ENCODE measurements around the gene GAN.

GAN gene

DNA sequence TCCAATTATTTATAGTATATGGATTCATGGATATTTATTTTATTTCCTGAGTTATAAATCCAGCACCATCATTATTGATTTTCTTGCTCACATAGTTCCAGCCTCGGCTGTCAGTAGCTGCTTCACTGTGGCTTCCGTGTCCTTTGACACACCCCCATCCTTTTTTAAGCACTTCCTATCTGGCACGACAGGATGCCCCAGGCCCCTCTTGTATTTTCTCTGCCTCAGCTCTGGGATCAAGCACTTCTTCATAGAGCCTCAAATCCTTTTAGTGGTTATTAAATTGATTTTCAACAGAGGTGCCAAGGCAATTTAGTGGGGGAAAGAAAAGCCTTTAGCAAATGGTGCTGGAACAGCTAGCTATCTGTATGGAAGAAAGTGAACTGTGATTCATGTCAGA lies 59.8 kb downstream of the GAN start:
- H3K36me3 ChIP-seq (ENCODE audit: insufficient read depth, low read length), result peaks cover 27% of the 10 kb centered on the region
- H3K4me3 ChIP-seq (ENCODE audit: low read length), result no peak overlapping the region
- no peaks in the 10 kb centered on the region for H3K9me3 ChIP-seq (ENCODE audit: low read length)
- H3K27me3 ChIP-seq (ENCODE audit: insufficient read depth, low read length), result no peaks in the 10 kb centered on the region
- H3K4me1 ChIP-seq (ENCODE audit: insufficient read depth, low read length), result no peaks in the 10 kb centered on the region
- H2AFZ ChIP-seq (ENCODE audit: low read depth, low read length), result no peak overlapping the region

DNA sequence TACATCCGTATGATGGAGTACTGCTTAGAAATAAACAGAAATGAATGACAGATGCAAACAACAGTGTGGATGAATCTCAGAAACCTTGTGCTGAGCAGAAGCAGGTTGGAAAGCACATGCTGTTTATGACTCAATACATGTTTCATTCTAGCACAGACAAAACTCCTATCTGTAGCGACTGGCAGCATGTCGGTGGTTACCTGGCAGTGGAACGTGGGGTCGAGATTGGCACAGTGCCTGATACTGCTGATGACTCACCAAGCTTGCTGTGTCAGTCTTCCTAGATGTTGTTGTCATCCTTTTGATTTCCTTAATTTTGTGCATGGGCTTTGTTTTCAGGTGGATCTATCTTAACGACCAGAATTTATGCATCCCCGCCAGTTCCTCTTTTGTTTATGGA lies 62.1 kb downstream of the GAN start:
- H3K4me1 ChIP-seq (ENCODE audit: insufficient read depth, low read length), result no peaks in the 10 kb centered on the region
- H3K27me3 ChIP-seq (ENCODE audit: insufficient read depth, low read length), result no peaks in the 10 kb centered on the region
- H3K4me3 ChIP-seq (ENCODE audit: low read length), result no peak overlapping the region
- no peaks in the 10 kb centered on the region for H3K9me3 ChIP-seq (ENCODE audit: low read length)
- no peak overlapping the region for H2AFZ ChIP-seq (ENCODE audit: low read depth, low read length)
- peaks cover 23% of the 10 kb centered on the region for H3K36me3 ChIP-seq (ENCODE audit: insufficient read depth, low read length)

DNA sequence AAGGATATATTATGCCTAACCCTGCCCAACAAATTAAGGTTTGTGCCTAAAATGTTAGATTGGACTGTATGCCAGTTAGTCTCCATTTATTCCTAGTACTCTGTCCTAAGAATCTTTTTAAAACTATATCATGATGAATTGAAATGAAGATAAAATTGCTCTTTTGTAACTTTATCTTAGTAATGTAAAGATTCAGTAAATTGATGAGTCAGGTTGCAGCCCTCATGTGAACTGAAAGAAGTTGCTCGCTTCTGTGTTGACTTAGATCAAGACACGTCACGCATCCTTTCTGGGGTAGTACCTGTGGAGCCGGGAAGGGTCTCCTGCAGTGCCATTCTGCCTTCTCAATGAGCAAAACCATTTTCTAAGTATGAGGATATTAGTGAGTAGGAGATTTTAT lies 63.3 kb downstream of the GAN start:
- H3K36me3 ChIP-seq (ENCODE audit: insufficient read depth, low read length), result peaks cover 19% of the 10 kb centered on the region
- H2AFZ ChIP-seq (ENCODE audit: low read depth, low read length), result no peak overlapping the region
- no peaks in the 10 kb centered on the region for H3K9me3 ChIP-seq (ENCODE audit: low read length)
- H3K27me3 ChIP-seq (ENCODE audit: insufficient read depth, low read length), result no peaks in the 10 kb centered on the region
- H3K4me3 ChIP-seq (ENCODE audit: low read length), result no peak overlapping the region
- no peaks in the 10 kb centered on the region for H3K4me1 ChIP-seq (ENCODE audit: insufficient read depth, low read length)

DNA sequence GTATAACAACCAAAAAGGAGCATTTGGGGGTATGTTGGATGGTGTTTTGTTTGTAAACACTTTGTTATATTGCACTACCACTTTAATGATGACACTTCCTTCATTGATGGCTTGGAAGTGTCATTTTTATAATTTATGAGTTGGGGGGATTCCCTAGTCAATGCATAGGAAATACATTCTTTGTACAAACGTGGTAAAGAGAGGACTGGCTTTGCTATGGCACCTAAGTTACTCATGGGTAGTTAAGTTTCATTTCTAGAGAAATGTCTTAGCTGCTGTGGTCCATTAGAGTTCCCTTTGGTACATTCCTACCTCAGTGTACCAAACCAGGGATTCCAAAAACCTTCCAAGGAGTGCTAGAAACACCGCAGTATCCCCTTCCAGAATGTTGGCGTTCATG lies 66.2 kb downstream of the GAN start:
- H3K27me3 ChIP-seq (ENCODE audit: insufficient read depth, low read length), result no peaks in the 10 kb centered on the region
- peaks cover 19% of the 10 kb centered on the region for H3K36me3 ChIP-seq (ENCODE audit: insufficient read depth, low read length)
- no peak overlapping the region for H2AFZ ChIP-seq (ENCODE audit: low read depth, low read length)
- no peaks in the 10 kb centered on the region for H3K9me3 ChIP-seq (ENCODE audit: low read length)
- no peak overlapping the region for H3K4me3 ChIP-seq (ENCODE audit: low read length)
- H3K4me1 ChIP-seq (ENCODE audit: insufficient read depth, low read length), result peaks cover 21% of the 10 kb centered on the region

DNA sequence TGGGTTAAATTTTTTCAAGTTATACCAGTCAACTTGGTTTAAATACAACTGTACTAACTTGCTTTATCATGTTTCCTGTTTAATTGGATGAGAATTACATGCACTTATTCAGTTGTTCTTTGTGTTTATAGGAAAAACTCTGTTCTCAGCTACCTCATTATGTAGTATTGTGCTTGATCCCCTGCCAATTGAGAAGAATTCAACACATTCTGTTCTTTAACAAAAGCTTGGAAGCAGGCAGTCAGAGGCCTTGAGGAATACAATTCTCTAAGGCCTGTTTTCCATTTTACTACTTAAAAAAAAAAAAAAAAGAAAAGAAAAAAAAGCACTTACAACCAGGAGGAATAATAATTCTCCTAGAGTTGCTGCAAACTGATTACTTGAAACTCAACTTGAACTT lies 69.2 kb downstream of the GAN start:
- H3K36me3 ChIP-seq (ENCODE audit: insufficient read depth, low read length), result peaks cover 4% of the 10 kb centered on the region
- peaks cover 21% of the 10 kb centered on the region for H3K4me1 ChIP-seq (ENCODE audit: insufficient read depth, low read length)
- H3K9me3 ChIP-seq (ENCODE audit: low read length), result no peaks in the 10 kb centered on the region
- no peak overlapping the region for H2AFZ ChIP-seq (ENCODE audit: low read depth, low read length)
- H3K27me3 ChIP-seq (ENCODE audit: insufficient read depth, low read length), result no peaks in the 10 kb centered on the region
- H3K4me3 ChIP-seq (ENCODE audit: low read length), result no peak overlapping the region

DNA sequence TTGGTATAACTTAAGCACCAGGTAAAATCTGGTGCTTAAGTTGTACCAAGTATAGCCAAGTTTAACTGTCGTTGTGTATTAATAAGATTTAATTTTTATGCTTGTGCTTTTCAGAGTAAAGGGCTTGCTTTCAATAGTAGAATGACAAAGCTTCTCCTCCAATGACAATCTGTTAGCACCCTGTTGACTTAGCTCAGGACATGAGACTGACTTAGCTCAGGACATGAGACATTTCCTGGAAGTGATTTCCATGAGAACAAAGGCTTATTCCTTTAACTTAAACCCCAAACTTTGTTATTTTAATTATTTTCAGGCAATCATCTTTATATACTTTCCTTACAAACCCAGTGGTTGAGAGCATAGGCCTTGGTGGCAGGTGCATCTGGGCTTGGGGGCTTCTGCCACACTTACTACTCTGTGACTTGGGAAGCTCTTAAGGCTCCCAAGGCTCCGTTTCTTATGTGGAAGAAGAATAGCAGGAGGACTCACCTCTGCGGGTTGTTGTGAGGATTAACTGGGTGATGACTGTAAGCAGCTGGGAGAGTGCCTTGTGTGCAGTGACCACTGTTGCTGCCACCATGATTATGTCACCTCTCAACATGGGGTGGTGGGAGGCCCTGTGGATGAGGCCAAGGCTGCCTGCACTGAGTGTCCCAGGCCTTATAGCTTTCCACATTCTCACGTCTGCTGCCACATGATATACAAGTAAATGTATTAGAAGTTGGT lies 70.4 kb downstream of the GAN start:
- peaks cover 4% of the 10 kb centered on the region for H3K36me3 ChIP-seq (ENCODE audit: insufficient read depth, low read length)
- no peak overlapping the region for H2AFZ ChIP-seq (ENCODE audit: low read depth, low read length)
- H3K4me3 ChIP-seq (ENCODE audit: low read length), result no peak overlapping the region
- H3K27me3 ChIP-seq (ENCODE audit: insufficient read depth, low read length), result no peaks in the 10 kb centered on the region
- H3K9me3 ChIP-seq (ENCODE audit: low read length), result peaks cover 3% of the 10 kb centered on the region
- H3K4me1 ChIP-seq (ENCODE audit: insufficient read depth, low read length), result peaks cover 21% of the 10 kb centered on the region

DNA sequence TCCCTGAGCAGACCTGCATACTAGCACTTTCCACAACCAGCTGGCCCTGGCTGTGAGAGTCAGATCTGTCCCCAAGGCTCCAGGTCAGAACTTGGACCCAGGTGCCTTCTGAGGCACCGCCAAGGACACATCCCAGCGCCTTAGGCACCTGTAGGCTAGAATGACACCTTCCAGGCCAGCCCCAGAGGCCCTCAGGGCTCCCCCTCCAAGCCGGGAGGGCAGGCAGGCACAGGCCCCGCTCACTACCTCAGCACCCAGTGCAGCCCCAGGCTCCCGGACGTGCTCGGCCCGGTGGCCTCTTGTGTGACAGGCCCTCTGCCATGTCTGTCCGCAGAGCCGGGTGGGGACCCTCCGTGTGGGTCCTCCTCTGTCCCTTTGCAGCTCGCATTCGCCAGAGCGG lies 73.6 kb downstream of the GAN start:
- Histone ChIP-seq H3K27me3 (ENCODE audit: insufficient read depth, low read length) (no peaks in the 10 kb centered on the region), H2AFZ (ENCODE audit: low read depth, low read length) (no peak overlapping the region), H3K4me1 (ENCODE audit: insufficient read depth, low read length) (peaks cover 21% of the 10 kb centered on the region), H3K4me3 (ENCODE audit: low read length) (no peak overlapping the region), H3K9me3 (ENCODE audit: low read length) (peaks cover 4% of the 10 kb centered on the region), H3K36me3 (ENCODE audit: insufficient read depth, low read length) (peaks cover 4% of the 10 kb centered on the region)

DNA sequence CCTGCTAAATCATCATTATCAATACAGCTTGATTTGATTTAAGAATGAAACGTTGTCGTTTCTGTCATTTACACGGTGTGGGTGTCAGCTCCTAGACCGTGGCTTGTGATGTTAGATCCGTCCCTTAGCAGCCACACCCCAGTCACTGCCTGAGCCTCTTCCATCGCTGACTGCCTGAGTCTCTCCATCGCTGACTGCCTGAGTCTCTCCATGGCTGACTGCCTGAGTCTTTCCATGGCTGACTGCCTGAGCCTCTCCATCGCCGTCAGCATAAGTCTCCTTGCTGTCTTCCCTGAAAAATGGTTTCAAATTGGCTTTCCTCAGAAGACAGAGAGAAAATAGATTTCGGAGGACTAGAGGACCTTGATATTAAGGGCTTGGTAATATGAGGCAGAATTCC lies 76.1 kb downstream of the GAN start:
- Histone ChIP-seq H3K9me3 (ENCODE audit: low read length) (peaks cover 6% of the 10 kb centered on the region), H2AFZ (ENCODE audit: low read depth, low read length) (no peak overlapping the region), H3K4me1 (ENCODE audit: insufficient read depth, low read length) (no peaks in the 10 kb centered on the region)

DNA sequence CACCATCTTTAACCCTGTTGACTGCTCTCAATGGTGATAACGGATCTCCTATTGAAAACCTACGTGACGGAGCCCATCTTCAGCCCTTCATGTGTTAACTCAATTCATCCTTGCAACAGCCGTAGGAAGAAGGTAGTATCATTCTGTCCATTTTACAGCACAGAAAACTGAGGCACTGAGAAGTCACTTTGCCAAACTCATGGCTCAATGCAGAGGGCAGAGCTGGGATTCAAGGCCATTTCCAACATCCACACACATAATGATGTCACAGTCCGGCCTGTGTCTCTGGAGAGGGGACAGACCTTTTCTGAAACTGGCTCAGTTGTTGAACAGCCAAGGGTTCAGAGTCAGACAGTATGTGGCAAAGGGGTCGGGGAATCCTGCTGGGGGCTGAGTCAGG lies 77.2 kb downstream of the GAN start:
- H3K4me1 ChIP-seq (ENCODE audit: insufficient read depth, low read length), result no peaks in the 10 kb centered on the region
- H3K4me3 ChIP-seq (ENCODE audit: low read length), result no peak overlapping the region
- no peaks in the 10 kb centered on the region for H3K27me3 ChIP-seq (ENCODE audit: insufficient read depth, low read length)
- H2AFZ ChIP-seq (ENCODE audit: low read depth, low read length), result no peak overlapping the region
- peaks cover 4% of the 10 kb centered on the region for H3K36me3 ChIP-seq (ENCODE audit: insufficient read depth, low read length)
- peaks cover 6% of the 10 kb centered on the region for H3K9me3 ChIP-seq (ENCODE audit: low read length)

More for the DNA sequence above, 76.1 kb downstream of the GAN start:
- peaks cover 4% of the 10 kb centered on the region for H3K36me3 ChIP-seq (ENCODE audit: insufficient read depth, low read length)
- no peak overlapping the region for H3K4me3 ChIP-seq (ENCODE audit: low read length)
- H3K27me3 ChIP-seq (ENCODE audit: insufficient read depth, low read length), result no peaks in the 10 kb centered on the region

DNA sequence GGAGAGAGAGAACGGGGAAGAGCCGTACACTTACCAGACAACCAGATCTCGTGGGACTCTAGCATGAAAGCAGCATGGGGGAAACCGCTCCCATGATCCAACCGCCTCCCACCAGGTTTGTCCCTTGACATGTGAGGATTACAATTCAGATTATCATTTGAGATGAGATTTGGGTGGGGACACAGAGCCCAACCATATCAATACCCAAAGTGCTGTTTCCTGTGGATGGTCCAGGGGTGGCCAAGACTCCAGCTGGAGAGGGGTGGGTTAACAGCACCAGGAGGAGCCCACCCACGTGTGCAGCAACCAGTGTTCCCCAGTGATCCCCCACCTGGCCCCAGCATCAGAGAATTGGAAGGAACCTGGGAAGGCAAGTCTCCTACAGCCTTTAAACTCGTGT lies 79.7 kb downstream of the GAN start:
- Histone ChIP-seq H2AFZ (ENCODE audit: low read depth, low read length) (no peak overlapping the region), H3K4me3 (ENCODE audit: low read length) (no peak overlapping the region), H3K27me3 (ENCODE audit: insufficient read depth, low read length) (no peaks in the 10 kb centered on the region), H3K36me3 (ENCODE audit: insufficient read depth, low read length) (no peaks in the 10 kb centered on the region), H3K4me1 (ENCODE audit: insufficient read depth, low read length) (no peaks in the 10 kb centered on the region), H3K9me3 (ENCODE audit: low read length) (peaks cover 3% of the 10 kb centered on the region)

DNA sequence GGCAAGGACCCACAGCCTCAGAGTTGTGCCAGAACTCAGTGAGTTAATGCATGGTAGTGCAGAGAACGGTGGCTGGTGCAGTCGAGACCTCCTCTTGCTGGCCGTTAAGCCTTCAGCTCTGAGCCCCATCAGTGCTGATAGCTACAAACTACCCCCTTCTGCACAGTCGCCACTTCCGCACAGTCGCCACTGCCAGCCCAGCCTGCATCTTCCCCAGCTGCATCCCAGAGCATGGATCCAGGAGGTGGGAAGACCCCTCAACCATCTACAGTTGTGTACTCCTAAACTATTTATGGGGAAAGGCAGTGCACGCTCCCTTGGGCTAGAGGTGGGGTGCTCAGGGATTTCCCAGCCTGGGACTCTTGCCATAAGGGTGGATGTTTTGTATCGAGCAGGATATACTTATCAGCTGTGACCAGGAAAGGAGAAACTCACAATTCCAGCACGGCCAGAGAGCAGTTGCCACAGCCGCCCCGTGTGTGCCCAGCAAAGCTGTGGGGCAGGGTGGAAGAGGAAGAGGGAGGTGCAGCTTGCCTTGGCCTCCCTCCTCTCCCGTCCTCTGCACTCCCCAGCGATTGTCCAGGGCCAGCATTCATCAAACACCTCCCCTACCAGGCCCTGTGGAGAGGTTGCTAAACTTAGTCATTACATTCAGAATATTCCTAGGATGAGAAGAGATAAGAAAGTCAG lies 80.3 kb downstream of the GAN start:
- no peaks in the 10 kb centered on the region for H3K27me3 ChIP-seq (ENCODE audit: insufficient read depth, low read length)
- no peaks in the 10 kb centered on the region for H3K4me1 ChIP-seq (ENCODE audit: insufficient read depth, low read length)
- no peak overlapping the region for H2AFZ ChIP-seq (ENCODE audit: low read depth, low read length)
- H3K36me3 ChIP-seq (ENCODE audit: insufficient read depth, low read length), result no peaks in the 10 kb centered on the region
- H3K9me3 ChIP-seq (ENCODE audit: low read length), result peaks cover 2% of the 10 kb centered on the region
- no peak overlapping the region for H3K4me3 ChIP-seq (ENCODE audit: low read length)

DNA sequence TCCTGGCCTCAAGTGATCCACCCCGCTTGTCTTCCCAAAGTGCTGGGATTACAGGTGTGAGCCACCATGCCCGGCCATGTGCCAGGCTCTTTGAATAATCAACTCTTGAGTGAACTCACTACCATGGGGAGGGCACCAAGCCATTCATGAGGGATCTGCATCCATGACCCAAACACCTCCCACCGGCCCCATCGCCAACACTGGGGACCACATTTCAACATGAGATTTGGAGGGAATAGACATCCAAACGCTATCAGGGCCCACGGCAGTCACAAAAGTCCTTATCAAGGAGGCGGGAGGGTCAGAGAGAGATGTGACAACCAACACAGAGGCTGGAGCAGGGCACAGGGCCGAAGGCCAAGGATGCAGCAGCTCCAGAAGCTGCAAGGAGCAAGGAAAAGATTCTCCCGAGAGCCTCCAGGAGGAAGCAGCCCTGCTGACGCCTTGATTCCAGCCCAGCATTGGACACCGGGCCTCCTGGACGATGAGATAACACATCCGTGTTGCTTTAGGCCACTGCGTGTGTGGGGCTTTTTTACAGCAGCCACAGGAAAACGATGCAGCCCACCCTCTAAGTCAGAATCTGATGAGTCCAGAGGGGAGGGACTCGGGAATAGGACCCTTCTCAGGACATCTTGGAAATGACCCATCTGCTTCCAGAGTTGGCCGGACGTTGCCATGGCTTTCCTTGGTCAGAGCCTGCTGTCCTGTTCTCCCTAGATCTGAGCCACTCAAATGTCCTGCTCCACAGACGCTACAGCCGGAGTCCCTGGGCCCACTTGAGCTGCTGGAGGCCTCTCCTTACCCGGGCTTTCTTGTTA lies 82.5 kb downstream of the GAN start:
- H3K36me3 ChIP-seq (ENCODE audit: insufficient read depth, low read length), result no peaks in the 10 kb centered on the region

DNA sequence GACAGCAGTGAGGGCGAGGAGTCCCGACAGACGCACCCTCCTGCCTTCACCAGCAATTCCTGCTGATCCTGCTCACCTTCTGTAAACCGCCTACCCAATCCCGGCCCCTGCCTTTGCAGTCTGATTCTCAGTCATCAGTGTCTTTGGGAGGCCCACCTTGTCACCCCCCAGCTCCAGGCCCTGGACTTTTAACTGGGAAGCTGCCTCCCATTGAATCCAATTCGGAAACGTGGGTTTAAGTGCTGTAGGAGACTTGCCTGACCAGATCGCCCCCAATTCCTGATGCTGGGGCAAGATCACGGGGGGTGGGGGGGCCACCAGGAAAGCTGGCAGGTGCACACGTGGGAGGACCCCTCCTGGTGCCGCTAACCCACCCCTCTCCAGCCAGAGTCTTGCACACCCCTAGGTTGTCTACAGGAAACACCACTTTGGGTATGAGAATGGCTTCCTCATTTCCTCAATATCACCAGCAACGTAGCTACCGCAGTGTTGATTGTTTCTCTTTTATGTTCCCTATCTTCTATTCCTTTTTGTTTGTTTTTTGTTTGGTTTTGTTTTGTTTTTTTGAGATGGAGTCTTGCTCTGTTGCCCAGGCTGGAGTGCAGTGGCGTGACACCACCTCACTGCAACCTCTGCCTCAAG lies 83.2 kb downstream of the GAN start:
- Histone ChIP-seq H3K4me1 (ENCODE audit: insufficient read depth, low read length) (no peaks in the 10 kb centered on the region), H3K36me3 (ENCODE audit: insufficient read depth, low read length) (no peaks in the 10 kb centered on the region), H2AFZ (ENCODE audit: low read depth, low read length) (no peak overlapping the region), H3K27me3 (ENCODE audit: insufficient read depth, low read length) (no peaks in the 10 kb centered on the region), H3K9me3 (ENCODE audit: low read length) (peaks cover 2% of the 10 kb centered on the region), H3K4me3 (ENCODE audit: low read length) (no peak overlapping the region)

More for the DNA sequence above, 82.5 kb downstream of the GAN start:
- Histone ChIP-seq H3K4me1 (ENCODE audit: insufficient read depth, low read length) (no peaks in the 10 kb centered on the region), H3K4me3 (ENCODE audit: low read length) (no peak overlapping the region), H3K9me3 (ENCODE audit: low read length) (peaks cover 2% of the 10 kb centered on the region), H2AFZ (ENCODE audit: low read depth, low read length) (no peak overlapping the region), H3K27me3 (ENCODE audit: insufficient read depth, low read length) (no peaks in the 10 kb centered on the region)
